NCI-H1105 treated with DMSO at 0.1 percent for 48 hours (cell line): ENCODE measurements around the gene BPIFB4.

Source experiments
- DNase-seq: peaks from one replicate; lab custom pipeline; 2025; lab: John Stamatoyannopoulos, UW

Gene BPIFB4

DNA sequence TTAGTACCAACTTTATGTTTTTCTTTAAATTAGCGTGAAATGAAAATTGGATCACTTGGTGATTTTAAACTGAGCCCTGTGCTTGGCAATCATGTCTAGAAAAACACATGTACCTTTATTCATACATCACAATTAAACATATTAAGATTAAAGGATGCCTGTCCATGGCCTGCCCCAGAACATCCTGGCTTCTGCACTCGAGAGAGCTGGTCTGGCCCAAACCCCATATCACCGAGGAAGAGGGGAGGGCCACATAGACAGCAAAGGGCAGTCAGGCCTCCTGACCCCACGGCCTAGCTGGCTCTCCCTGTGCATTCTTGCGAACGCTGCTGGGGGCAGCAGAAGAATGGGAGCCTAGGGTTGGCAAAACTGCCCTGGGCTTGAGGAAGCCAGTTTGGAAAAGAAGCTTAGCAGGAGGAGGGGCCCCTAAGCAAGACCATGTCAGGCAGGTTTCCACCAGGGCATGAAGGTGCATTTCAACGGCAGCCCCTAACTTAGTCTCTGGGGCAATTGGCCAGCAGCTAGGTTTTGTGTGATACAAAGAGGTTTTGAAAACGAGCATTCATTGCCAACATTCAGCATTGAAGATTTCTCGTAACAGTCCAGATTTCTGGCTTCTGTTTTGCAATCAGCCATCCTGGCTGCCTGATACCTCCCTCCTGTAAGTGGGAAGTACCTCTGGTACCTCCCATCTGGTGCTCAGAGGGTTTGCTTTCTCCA, 17.2 kb upstream of the BPIFB4 start:
- DNase-seq = no peak

GRCh38 chr20:33062825-33063149, 16.7 kb upstream of the BPIFB4 start:
- DNase-seq = no peak

DNA sequence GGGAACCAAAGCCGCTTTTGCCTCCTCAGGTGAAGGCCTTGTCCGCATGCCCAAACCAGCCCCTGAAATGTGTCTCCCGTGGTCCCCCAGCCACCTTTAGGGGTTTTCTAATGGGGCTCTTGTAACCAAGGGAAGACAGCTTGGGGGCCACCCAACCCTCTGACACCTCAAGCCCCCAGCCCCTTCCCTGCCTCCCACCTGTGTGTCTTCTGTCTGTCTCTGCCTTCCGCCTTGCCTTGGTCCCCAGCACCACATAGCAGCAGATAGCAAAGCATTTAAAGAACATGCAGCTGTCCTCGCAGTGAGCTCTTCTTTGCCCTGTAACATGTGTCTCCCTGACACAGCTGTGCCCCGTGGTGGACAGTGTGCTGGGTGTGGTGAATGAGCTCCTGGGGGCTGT, 16.2 kb upstream of the BPIFB4 start:
- no peak for DNase-seq

DNA sequence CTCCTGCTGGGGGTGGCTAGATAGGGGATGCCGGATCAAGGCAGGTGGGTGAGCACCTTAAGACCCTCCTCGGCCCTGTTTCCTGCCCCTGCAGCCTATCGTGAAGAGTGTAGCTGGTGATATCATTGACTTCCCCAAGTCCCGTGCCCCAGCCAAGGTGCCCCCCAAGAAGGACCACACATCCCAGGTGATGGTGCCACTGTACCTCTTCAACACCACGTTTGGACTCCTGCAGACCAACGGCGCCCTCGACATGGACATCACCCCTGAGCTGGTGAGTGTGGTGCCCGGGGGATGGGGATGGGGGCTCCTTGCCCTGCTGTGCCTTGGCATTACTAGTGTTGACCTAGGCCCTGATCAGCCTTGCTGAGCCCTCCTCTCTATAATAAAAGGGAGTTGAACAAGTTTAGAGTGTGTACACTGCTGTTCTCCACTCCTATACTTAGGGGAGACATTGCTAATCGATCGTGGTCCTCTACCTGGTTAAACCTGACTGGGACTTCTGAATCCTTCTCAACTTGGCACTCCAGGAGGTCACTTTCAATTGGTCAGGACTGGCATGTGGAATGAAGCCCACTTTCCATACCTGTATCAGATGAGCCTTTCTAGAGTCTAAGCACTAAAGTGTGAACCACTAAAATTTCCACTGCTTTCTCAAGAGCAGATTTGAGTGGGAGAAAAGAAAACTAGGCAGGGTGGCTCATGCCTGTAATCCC, 14.7 kb upstream of the BPIFB4 start:
- DNase-seq = no peak

GRCh38 chr20:33065785-33066184, 13.7 kb upstream of the BPIFB4 start:
- no peak for DNase-seq

- no peak for DNase-seq
These were observed 11.6 kb upstream of the BPIFB4 start for GRCh38 chr20:33067806-33068205.

DNA sequence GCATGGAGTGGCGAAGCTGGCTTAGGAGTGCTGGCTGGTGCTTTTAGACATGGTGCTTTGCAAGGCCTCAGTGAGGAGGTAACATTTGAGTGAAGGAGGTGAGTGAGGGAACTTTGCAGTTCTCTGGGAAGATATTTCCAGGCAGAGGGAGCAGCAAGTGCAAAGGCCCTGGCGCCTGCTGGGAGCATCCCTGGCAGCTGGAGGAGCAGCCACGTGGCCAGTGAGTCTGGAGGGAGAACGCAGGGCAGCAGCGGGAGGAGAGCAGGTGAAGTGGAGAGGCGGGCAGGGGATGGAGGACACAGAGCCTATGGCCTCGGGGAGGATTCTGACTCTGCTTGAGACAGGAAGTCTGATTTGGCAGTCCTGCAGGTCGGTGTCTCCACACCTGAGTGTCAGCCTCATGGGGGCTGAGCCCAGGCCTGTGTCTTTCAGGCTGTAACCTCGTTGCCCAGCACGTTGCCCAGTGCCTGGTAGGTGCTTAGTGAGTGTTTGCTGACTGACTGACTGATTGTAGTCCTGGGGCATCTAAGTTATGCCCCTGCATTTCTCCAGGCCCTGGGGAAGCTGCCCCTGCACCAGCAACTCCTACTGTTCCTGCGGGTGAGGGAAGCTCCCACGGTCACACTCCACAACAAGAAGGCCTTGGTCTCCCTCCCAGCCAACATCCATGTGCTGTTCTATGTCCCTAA, 11.0 kb upstream of the BPIFB4 start:
- DNase-seq = no peak

GRCh38 chr20:33069673-33070072, 9.8 kb upstream of the BPIFB4 start:
- no peak for DNase-seq

DNA sequence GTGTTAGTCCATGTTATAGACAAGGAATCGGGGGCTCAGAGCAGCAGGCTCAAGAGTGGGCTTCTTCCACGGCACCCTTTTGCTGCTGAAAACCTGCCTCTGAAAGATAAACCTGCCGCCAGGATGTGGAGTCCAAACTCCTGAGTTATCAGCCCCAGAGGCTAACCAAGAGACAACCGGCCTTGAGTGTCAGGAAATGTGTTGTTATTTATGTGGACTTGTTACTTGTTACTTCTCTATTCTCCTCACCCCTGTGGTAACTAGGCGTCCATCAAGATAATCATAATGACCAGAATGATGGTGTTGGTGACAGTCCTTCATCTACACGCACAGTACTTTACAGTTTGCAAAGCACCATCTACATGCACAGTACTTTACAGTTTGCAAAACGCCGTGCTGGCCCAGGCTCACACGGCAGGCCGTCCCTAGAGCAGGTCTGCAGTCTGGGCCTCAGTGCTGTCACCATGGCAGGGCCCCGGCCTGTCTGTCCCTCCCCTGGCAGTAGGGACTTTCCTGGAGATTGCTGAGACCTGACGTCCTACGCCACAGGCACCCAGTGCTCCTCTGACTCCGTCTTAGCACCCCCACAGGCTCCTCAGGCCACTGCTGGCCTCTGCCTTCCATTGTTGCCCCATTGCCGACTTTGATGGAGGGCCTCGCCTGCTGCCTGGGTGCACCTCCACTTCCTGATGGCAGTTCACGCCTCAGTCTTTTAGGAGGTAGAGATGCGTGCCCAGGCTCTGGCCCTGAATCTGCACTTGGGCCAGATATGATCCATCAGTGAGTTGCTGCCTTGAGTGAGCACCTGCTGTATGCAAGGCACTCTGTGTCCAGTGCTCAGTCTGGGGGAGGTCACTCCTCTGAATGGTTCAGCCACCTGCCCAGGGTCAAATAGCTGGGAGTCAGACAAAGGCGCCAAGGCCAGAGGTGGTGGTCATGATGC, 9.1 kb upstream of the BPIFB4 start:
- no peak for DNase-seq

DNA sequence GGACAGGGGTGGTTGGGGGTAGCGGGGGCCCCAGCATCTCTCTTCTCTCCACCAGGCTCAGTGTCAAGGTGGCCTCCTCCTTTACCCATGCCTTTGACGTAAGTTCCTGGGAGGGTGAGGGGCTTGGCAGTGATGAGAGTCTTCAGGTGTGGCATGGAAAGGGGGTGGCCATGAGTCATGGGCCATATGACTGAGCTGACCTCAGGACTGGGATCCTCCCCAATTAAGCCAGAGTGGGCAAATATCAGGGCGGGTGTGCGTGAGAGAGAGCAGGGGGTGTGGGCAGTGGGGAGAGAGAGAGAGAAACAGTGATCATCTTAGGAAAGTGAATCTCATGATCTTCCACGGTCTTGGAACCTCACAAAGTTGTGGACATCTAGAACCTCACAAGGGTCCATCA, 8.2 kb upstream of the BPIFB4 start:
- no peak for DNase-seq

GRCh38 chr20:33072362-33072761, 7.1 kb upstream of the BPIFB4 start:
- no peak for DNase-seq

- DNase-seq = no peak
These were observed 6.6 kb upstream of the BPIFB4 start for GRCh38 chr20:33072813-33073212.

GRCh38 chr20:33074675-33075074, 4.8 kb upstream of the BPIFB4 start:
- no peak for DNase-seq

- DNase-seq = no peak
These were observed 4.2 kb upstream of the BPIFB4 start for GRCh38 chr20:33075281-33075680.

GRCh38 chr20:33076662-33077372, 2.6 kb upstream of the BPIFB4 start:
- DNase-seq = no peak

- no peak for DNase-seq
These were observed 2.1 kb downstream of the BPIFB4 start for GRCh38 chr20:33081411-33082154.

GRCh38 chr20:33082546-33082945, 3.1 kb downstream of the BPIFB4 start:
- no peak for DNase-seq

GRCh38 chr20:33083544-33084340, 4.3 kb downstream of the BPIFB4 start:
- no peak for DNase-seq

DNA sequence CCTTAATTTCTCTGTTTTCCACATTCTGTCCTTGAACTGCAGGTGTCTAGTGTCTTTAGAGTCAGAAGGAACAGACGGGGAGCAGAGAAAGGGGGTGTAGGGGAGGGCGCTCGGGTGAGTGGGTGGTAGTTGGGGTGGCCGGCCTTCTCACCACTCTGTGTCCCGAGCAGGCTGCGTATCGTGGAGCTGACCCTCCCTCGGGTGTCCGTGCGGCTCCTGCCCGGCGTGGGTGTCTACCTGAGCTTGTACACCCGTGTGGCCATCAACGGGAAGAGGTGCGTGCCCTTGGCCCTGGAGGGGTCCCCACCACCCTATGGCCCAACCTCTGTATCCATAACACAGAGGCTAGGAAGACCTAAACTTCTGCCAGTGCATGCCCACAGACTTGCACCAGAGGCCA, 5.3 kb downstream of the BPIFB4 start:
- DNase-seq = no peak
